DMS 273 (cell line): Measurements from ENCODE around the gene SLC9A1.

Experiments used
- DNase-seq: peaks from one replicate; lab custom pipeline; 2025; ENCODE audit not compliant: unreplicated experiment; lab: John Stamatoyannopoulos, UW

The SLC9A1 gene

GRCh38 chr1:27108588-27108987 lies 46.3 kb downstream of the SLC9A1 start:
- DNase-seq: no peak

GRCh38 chr1:27106561-27107323 lies 48.2 kb downstream of the SLC9A1 start:
- no peak for DNase-seq

DNA sequence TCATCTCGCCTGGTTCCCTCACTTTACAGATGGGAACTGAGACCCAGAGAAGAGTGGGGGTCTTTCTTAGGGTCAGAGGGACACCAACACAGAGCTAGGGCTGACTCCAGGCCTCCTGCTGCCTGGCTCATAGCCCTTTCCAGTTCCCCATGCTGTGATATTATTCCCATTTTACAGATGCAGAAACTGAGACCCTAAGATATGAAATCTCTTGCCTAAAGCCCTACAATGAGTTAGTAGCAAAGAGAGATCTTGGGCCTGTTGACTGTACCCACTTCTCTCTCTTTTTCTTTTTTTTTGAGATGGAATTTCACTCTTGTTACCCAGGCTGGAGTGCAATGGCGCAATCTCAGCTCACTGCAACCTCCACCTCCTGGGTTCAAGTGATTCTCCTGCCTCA lies 49.9 kb downstream of the SLC9A1 start:
- no peak for DNase-seq

- peak; percentile 62 for DNase-seq
These were observed 51.4 kb downstream of the SLC9A1 start for GRCh38 chr1:27103498-27103897.

- peak; percentile 86 for DNase-seq
These were observed 52.0 kb downstream of the SLC9A1 start for GRCh38 chr1:27102707-27103468.

DNA sequence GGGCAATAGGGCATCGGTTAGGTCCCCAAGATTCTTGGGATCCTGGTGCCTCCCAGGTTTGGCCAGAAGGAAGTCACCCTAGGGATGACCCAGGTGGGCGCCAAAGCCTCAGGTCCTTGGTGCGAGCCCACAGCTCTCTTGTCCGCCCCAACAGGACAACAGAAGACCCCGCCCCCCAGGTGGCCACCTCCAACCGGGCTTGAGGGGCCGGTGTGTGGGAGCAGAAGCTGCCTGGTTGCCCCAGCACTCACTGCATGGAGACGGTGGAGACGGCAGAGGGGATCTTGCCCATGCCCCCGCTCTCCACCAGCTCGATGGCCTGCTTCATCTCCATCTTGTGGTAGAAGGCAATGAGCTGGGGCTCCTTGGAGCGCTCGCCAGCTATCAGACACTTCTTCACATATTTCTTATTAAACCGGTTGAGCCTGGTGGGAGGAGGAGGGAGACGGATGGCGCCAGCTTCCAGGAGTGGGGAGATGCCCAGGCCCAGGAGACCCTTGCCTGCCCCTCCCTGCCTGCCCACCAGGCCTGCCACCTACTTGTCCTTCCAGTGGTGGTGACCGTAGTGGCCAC lies 52.7 kb downstream of the SLC9A1 start:
- DNase-seq: no peak

DNA sequence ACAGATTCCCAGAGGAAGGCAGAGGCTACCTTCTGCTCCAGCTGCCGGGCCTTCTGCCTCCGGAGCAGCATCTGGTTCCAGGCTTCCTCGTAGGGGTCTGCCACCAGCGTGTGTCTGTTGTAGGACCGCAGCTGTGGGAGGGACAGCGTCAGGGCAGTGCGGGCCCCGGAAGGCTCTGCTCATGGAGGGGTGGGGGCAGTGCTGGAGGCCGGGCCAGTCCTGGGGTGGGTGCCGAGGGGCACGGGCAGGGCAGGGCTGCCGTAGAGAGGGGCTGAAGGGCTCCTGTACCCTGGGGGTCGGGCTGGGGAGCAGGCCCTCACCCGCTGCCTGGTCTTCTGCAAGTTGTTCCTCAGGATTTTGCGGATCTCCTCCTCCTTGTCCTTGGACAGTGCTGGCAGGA lies 53.2 kb downstream of the SLC9A1 start:
- DNase-seq: no peak

DNA sequence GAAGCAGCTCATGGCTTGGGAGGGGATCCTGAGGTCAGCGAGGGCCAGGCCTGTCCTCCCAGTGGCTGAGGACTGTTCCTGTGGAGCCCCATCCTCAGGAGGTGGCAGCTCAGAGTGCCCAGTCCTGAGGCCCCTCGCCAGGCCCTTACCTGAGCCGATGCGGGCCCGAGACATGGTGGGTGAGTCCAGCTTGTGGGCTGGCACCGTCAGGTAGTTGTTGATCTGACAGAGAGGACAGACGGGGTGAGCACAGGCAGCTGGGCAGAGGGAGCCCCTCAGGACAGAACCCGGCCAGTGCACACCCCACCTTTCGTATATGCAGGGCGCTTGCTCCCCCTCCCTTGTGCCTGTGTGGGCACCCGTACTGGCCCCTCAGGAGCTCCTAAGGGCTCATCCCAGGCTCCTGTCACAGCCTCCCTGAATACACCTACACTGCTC lies 53.9 kb downstream of the SLC9A1 start:
- DNase-seq: no peak

- no peak for DNase-seq
These were observed 54.4 kb downstream of the SLC9A1 start for GRCh38 chr1:27100335-27101053.

- DNase-seq: peak; percentile 64
These were observed 55.2 kb downstream of the SLC9A1 start for GRCh38 chr1:27099587-27100334.

DNA sequence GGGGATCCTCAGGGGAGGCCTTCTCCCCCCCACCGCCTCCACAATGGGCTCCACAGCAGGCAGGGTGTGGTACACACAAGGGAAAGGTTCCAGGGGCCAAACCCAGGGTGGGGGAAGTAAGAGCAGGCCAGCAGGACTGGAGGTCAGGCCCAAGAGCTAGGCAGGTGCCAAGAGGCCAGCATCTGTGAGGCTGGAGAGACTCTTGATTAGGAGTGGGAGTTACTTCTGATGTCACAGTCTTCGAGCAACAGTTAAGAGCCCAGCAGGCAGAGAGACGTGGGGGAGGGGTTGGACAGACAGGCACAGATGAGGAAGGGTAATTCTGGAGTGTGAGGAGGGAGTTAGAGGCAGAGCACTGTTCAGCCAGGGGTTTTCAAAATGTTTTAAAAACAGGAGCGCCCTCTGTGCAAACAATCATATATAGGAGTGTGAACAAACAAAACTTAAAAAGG lies 55.8 kb downstream of the SLC9A1 start:
- DNase-seq: peak; percentile 64

DNA sequence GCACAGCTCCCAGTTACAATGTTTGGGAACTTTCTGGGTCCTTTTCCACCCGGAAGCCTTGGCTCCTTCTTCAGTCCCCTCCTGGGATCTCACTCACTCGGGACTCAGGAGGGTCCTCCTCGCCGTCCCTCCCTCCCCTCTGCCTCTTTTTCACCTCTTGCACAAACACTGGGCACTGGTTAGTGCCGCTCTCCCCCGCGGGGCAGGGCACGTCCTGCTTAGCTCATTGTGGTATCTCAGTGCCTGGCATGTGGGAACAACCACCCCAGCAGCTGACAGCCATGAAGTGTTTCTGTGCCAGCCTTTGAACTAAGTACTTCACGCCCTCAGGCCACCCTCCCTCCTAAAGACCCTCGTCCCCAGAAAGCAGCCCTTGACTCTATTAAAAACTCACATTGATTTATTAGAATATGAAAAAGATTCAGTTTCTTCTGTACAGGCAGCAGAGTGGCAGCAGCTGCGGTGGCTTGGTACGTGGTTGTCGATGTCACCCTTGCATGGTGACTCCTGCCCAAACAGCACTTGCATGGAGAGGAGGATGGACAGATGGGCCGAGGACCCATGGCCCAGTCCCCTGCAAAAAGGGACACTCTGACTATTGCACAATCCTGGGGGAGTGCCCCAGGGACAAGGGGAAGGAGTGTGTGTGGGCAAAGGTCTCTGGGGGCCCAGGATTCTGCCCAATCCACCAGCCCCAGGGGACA lies 56.3 kb downstream of the SLC9A1 start:
- no peak for DNase-seq

DNA sequence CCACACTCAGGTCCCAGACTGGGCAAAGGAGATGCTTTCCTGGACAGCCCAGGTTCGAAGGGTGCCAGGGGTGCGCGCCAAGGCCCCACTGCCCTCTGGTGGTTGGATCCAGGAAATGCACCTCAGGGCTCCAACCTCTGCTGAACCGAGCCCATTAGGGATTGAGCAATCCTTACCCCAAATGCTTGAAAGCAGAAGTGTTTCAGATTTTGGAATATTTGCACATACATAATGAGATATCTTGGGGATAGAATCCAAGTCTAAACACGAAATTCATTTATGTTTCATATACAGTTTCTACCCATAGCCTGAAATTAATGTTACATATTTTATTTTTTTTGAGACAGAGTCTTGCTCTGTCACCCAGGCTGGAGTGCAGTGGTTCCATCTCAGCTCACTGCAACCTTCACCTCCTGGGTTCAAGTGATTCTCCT lies 57.4 kb downstream of the SLC9A1 start:
- peak; percentile 89 for DNase-seq

GRCh38 chr1:27095576-27095975 lies 59.3 kb downstream of the SLC9A1 start:
- DNase-seq: no peak

DNA sequence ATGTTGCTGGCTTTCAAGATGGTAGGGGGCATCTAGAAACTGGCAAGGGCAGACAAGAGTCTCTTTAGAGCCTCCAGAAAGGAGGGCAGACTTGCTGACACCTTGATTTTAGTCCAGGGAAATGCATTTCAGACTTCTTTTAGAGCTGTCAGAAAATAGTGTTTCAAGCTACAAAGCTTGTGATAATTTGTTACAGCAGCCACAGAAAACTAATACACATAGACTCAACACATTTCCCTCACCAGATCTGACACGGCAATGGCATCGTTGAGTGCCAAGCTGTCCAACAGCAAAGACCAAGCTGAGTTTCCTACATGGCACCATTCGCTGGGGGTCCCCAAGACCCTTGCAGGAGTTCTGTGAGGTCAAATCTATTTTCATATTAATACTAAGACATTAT lies 62.0 kb downstream of the SLC9A1 start:
- DNase-seq: no peak

- no peak for DNase-seq
These were observed 64.0 kb downstream of the SLC9A1 start for GRCh38 chr1:27090911-27091310.

- peak; percentile 31 for DNase-seq
These were observed 67.3 kb downstream of the SLC9A1 start for GRCh38 chr1:27087371-27088220.

DNA sequence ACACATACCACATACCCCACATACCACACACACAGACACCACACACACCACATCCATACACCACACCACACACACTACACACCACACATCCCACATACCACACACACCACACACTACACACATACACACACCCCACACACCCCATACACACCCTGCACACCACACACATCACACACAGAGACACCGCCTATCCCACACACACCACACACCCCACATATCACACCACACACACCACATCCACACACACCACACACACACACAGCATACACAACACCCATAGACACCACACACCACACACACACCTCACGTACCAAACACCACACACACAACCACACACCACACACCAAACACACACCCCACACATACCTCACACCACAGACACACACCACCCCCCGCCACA lies 68.3 kb downstream of the SLC9A1 start:
- no peak for DNase-seq

- no peak for DNase-seq
These were observed 68.9 kb downstream of the SLC9A1 start for GRCh38 chr1:27086026-27086425.
